A549 treated with AZD9567 at 1 μM for 4 hours (cell line): ENCODE data around the gene CHIA. TPM values are rescaled to one million over a fixed set of nuclear protein-coding genes. Genes with fewer than 3 reads are reported as not detected.

Source experiments
- total RNA-seq: library from RNA; stranded (reverse); fragments of 200-300 nt; extraction: Qiagen RNA extraction; gene quantifications from 5 replicates; pipeline ENCODE4 v1.2.3, GENCODE V29; 2022; ENCODE audit not compliant: insufficient read depth

Gene CHIA
- total RNA-seq: not detected in 5 replicates

DNA sequence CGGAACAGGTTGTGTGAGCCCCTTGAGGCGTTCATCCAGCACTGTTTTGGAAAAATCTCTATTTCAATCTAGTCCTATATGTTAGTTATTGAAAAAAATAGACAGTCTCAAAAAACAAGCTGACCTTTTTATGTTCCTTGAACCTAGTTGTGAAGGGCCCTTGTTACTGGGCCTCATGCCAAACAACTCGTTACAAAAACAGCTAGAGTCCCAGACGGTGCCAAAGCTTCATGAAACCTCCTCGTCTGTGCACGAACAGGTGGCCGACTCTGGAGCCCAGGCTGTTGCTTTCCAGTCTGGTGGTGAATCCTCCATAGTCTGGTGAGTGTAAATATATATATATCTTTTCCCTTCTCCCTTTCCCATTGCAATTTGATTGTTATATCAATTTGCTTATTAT, at the start of gene CHIA:
TSS of gene CHIA (plus strand) at position 222 of the 400 bp plus-strand sequence. CDS start 19,617 bp downstream, outside the sequence.

Other genes starting within 250 kb of the CHIA start
- 13.5 to 20.9 TPM (median 19.3 TPM) in 5 replicates for gene DRAM2, start 150.8 kb upstream of the CHIA start, total RNA-seq
- 8.5 to 13.2 TPM (median 11.9 TPM) in 5 replicates for gene CEPT1, start 150.6 kb upstream of the CHIA start, total RNA-seq
- gene DENND2D, start 90.2 kb upstream of the CHIA start, total RNA-seq: 0.87 to 3.4 TPM (median 0.97 TPM) in 5 replicates
- gene CHI3L2, start 63.1 kb upstream of the CHIA start, total RNA-seq: 0.13 to 0.33 TPM (median 0.22 TPM) in 4 of 5 replicates, not detected in the other
- 1.2 to 1.5 TPM (median 1.3 TPM) in 4 of 5 replicates, not detected in the other for gene OVGP1, start 136.9 kb downstream of the CHIA start, total RNA-seq
- gene WDR77, start 158.4 kb downstream of the CHIA start, total RNA-seq: 44.4 to 49.6 TPM (median 47.3 TPM) in 5 replicates
- gene ATP5PB, start 158.6 kb downstream of the CHIA start, total RNA-seq: 236 to 254 TPM (median 244 TPM) in 5 replicates
- gene C1orf162, start 183.1 kb downstream of the CHIA start, total RNA-seq: 0.16 to 0.23 TPM (median 0.21 TPM) in 3 of 5 replicates, not detected in the others
- not detected in 5 replicates for gene ADORA3, start 212.8 kb downstream of the CHIA start, total RNA-seq
- not detected in 5 replicates for gene TMIGD3, start 212.8 kb downstream of the CHIA start, total RNA-seq